B cell (primary cell): ENCODE data around the gene POLR1B. TPM values are rescaled to one million over a fixed set of nuclear protein-coding genes. Genes with fewer than 3 reads are reported as not detected.

Experiments
- ATAC-seq: fragments of 200-7000 bp; cut with Tn5 transposase; one replicate; pipeline ENCODE4 v1.10.0; 2021; ENCODE audit warnings: low read depth, mild to moderate bottlenecking, moderate number of reproducible peaks, moderate library complexity
- CTCF ChIA-PET: fragments of 350-600 bp; sonication (Branson Sonifier 250); formaldehyde crosslinking; loops from one replicate; lab custom pipeline; 2021; ENCODE audit warnings: antibody characterized with exemption, inconsistent platforms; lab: Charles Lee
- POLR2A ChIA-PET: fragments of 350-600 bp; sonication (Branson Sonifier 250); formaldehyde crosslinking; loops from one replicate; lab custom pipeline; 2021; ENCODE audit warnings: antibody characterized with exemption; lab: Charles Lee
- DNase-seq: peaks from one replicate; pipeline ENCODE4 v3.0.0; 2013
- H2AFZ ChIP-seq: 2 replicates; pipeline ENCODE4 v1.6.1; 2012; ENCODE audit warnings: mild to moderate bottlenecking, low read depth, low read length; ENCODE audit not compliant: insufficient read depth, poor library complexity, severe bottlenecking
- H3K27ac ChIP-seq, 2 donors: 1 replicate in 1 of 2; 2 replicates in 1 of 2; pipeline ENCODE4 v1.5.1; 2012 to 2013; ENCODE audit warnings: low read length in 2 of 2, mild to moderate bottlenecking in 2 of 2, moderate library complexity in 1 of 2
- H3K27me3 ChIP-seq, 4 experiments: fragments of 200-600 bp in 1 of 4; sonication (generic) in 1 of 4; replicated peaks in 1 of 4; 1 replicate in 2 of 4; 2 replicates in 2 of 4; pipeline versions ENCODE4 v1.6.1 to v1.7.0; 2013 to 2016; ENCODE audit warnings: low read length in 3 of 4, mild to moderate bottlenecking in 2 of 4, mixed read lengths in 1 of 4, moderate library complexity in 1 of 4; ENCODE audit not compliant: insufficient read depth in 4 of 4, control insufficient read depth in 3 of 4; ENCODE audit errors: control extremely low read depth in 1 of 4
- H3K36me3 ChIP-seq, 2 experiments: replicated peaks in 1 of 2; 1 replicate in 1 of 2; 2 replicates in 1 of 2; pipeline versions ENCODE4 v1.6.1 to v1.7.1; 2013; ENCODE audit warnings: low read length in 1 of 2; ENCODE audit not compliant: insufficient read depth in 2 of 2, control insufficient read depth in 1 of 2; ENCODE audit errors: control extremely low read depth in 1 of 2, extremely low read depth in 1 of 2
- H3K4me1 ChIP-seq, 2 donors: fragments of 200-600 bp in 1 of 2; sonication (generic) in 1 of 2; 1 replicate in 1 of 2; 2 replicates in 1 of 2; pipeline versions ENCODE4 v1.5.1 to v1.6.1; 2013 to 2017; ENCODE audit warnings: low read length in 2 of 2; ENCODE audit not compliant: control insufficient read depth in 2 of 2, insufficient read depth in 2 of 2
- H3K4me2 ChIP-seq: replicated peaks from 2 replicates; pipeline ENCODE3; 2012; ENCODE audit warnings: mild to moderate bottlenecking, low read depth, low read length; ENCODE audit not compliant: poor library complexity, severe bottlenecking
- H3K4me3 ChIP-seq, 5 experiments: fragments of 200-600 bp in 1 of 5; sonication (generic) in 1 of 5; 1 replicate in 3 of 5; 2 replicates in 2 of 5; pipeline versions ENCODE4 v1.5.1 to v1.7.0; 2011 to 2016; ENCODE audit warnings: low read length in 4 of 5, mild to moderate bottlenecking in 4 of 5, low read depth in 2 of 5, control low read depth in 1 of 5, moderate library complexity in 1 of 5; ENCODE audit not compliant: insufficient read depth in 1 of 5; ENCODE audit errors: control extremely low read depth in 1 of 5, extremely low read depth in 1 of 5
- H3K79me2 ChIP-seq: fragments of 200-600 bp; sonication (generic); one replicate; pipeline ENCODE4 v1.6.0; 2016; ENCODE audit warnings: low read length; ENCODE audit not compliant: control insufficient read depth, insufficient read depth
- H3K9ac ChIP-seq: fragments of 200-600 bp; sonication (generic); 2 replicates; pipeline ENCODE4 v1.6.1; 2017; ENCODE audit warnings: mild to moderate bottlenecking, low read length, moderate library complexity
- H3K9me3 ChIP-seq, 3 donors: one replicate each; pipeline versions ENCODE4 v1.6.1 to v1.7.1; 2013; ENCODE audit warnings: low read length in 2 of 3; ENCODE audit not compliant: control insufficient read depth in 2 of 3, insufficient read depth in 1 of 3; ENCODE audit errors: control extremely low read depth in 1 of 3
- H4K20me1 ChIP-seq: 2 replicates; pipeline ENCODE4 v1.6.0; 2012; ENCODE audit warnings: mild to moderate bottlenecking, low read length; ENCODE audit not compliant: insufficient read depth, control insufficient read depth, poor library complexity, severe bottlenecking
- H3K27ac Mint-ChIP-seq: one replicate; pipeline ENCODE4 v1.8.0; 2021; ENCODE audit warnings: mixed read lengths
- H3K27me3 Mint-ChIP-seq: one replicate; pipeline ENCODE4 v1.8.0; 2021; ENCODE audit warnings: mixed read lengths
- H3K4me1 Mint-ChIP-seq: one replicate; pipeline ENCODE4 v1.8.0; 2021; ENCODE audit warnings: mixed read lengths
- H3K4me3 Mint-ChIP-seq: one replicate; pipeline ENCODE4 v1.8.0; 2021; ENCODE audit warnings: mixed read lengths
- H3K9me3 Mint-ChIP-seq: one replicate; pipeline ENCODE4 v1.8.0; 2022; ENCODE audit warnings: mixed read lengths; ENCODE audit not compliant: insufficient read depth
- CTCF ChIP-seq: fragments of 200-600 bp; IDR thresholded peaks from one replicate; pipeline ENCODE4 v1.8.0; 2022; ENCODE audit warnings: antibody characterized with exemption, mild to moderate bottlenecking
- EZH2 ChIP-seq: IDR thresholded peaks from 2 replicates; pipeline ENCODE4 v1.6.1; 2012; ENCODE audit warnings: borderline replicate concordance, low read depth, mild to moderate bottlenecking, moderate library complexity, low read length; ENCODE audit not compliant: insufficient read depth, poor library complexity, severe bottlenecking
- WGBS: methylation state at CpG from one replicate; pipeline ENCODE4 v1.1.5; 2013; ENCODE audit warnings: missing lambda C conversion rate; ENCODE audit not compliant: insufficient coverage; 5-methylcytosine and 5-hydroxymethylcytosine counted together
- intact Hi-C: fragments of 100-400 bp; cut with micrococcal nuclease; formaldehyde crosslinking; loops from one replicate; pipeline ENCODE4 v1.10.0; 2022
- polyA plus RNA-seq: library from polyadenylated mRNA; depleted of rRNA; stranded (reverse); fragments of >200 nt; gene quantifications from 2 replicates; pipeline ENCODE4 v1.2.3, GENCODE V29; 2012
- total RNA-seq, 2 donors: library from RNA; stranded (reverse); fragments of 120-200 nt in 1 of 2; gene quantifications; 1 replicate in 1 of 2; 2 replicates in 1 of 2; pipeline versions ENCODE4 v1.2.3 to v1.2.4, GENCODE V29; 2013 to 2022

The POLR1B gene
- total and polyA plus RNA-seq, 2 donors (not counting 1 experiment from before 2014, with no cell fraction given), result 7.0 to 32.5 TPM

DNA sequence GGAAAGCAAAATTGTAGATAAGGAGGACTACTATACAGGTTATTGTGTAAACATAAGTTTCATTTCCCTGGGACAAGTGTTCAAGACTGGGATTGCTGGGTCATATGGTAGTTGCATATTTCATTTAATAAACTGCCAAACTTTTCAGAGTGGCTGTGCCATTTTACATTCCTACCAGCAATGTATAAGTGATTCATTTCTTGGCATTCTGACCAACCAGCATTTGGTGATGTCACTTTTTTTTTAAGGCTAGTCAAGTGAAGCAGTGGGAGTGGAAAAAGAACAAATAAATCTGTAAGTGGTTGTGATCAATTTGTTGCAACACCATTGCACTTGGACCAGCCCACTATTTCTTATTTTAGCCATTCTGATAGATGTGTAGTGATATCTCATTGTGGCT is 37.0 kb downstream of the POLR1B start:
- no peak overlapping the region for H3K4me3 Mint-ChIP-seq
- Histone ChIP-seq H3K27me3 (no peaks in the 10 kb centered on the region), H3K9ac (no peak overlapping the region), H3K79me2 (no peaks in the 10 kb centered on the region), H3K4me1 (peaks cover 3 to 11% of the 10 kb centered on the region in 2 donors), H3K9me3 (peaks cover 0 to 6% (median 0%) of the 10 kb centered on the region in 3 donors), H3K4me3 (no peak overlapping the region), H3K4me2 (no peak overlapping the region), H3K36me3 (peaks cover 0 to 28% of the 10 kb centered on the region in 2 experiments), H2AFZ (no peak overlapping the region), H3K27ac (no peak overlapping the region), H4K20me1 (no peaks in the 10 kb centered on the region)
- POLR2A ChIA-PET, result no interaction called here
- DNase-seq (no peak), ATAC-seq (no peak)
- TF ChIP-seq CTCF (no peak), EZH2 (no peak)
- no peaks in the 10 kb centered on the region for H3K27me3 Mint-ChIP-seq
- no peak overlapping the region for H3K27ac Mint-ChIP-seq
- H3K4me1 Mint-ChIP-seq, result peaks cover 18% of the 10 kb centered on the region
- H3K9me3 Mint-ChIP-seq, result no peaks in the 10 kb centered on the region
- intact Hi-C loops, result no loop called here
- CTCF ChIA-PET, result no interaction called here

- intact Hi-C loops, result loop anchor here (5.0 kb wide), 2 partner anchors 323 to 698 kb away; partner anchors contain the start of genes ANAPC1 and ZC3H8
- CTCF ChIA-PET, result interaction anchor here (0.6 to 0.8 kb wide), 2 partner anchors 39 to 43 kb away, joined by 3 to 4 read pairs; no protein-coding TSS in a partner anchor
These were observed 37.8 kb downstream of the POLR1B start for GRCh38 chr2:112580084-112580483.

More at GRCh38 chr2:112580084-112580483, 37.8 kb downstream of the POLR1B start:
- POLR2A ChIA-PET, result no interaction called here
- no peak overlapping the region for H2AFZ ChIP-seq
- no peak overlapping the region for H3K4me2 ChIP-seq
- no peaks in the 10 kb centered on the region for H4K20me1 ChIP-seq
- H3K27me3 Mint-ChIP-seq, result no peaks in the 10 kb centered on the region
- TF ChIP-seq CTCF (no peak), EZH2 (no peak)
- H3K27me3 ChIP-seq, result no peaks in the 10 kb centered on the region
- H3K9me3 Mint-ChIP-seq, result no peaks in the 10 kb centered on the region
- ATAC-seq, result no peak
- no peaks in the 10 kb centered on the region for H3K79me2 ChIP-seq
- DNase-seq, result no peak
- no peak overlapping the region for H3K4me3 ChIP-seq
- H3K4me1 Mint-ChIP-seq, result peaks cover 25% of the 10 kb centered on the region
- 95% methylated on average over 4 of the region's 7 CpGs for WGBS
- peaks cover 0 to 19% of the 10 kb centered on the region in 2 experiments for H3K36me3 ChIP-seq
- no peak overlapping the region for H3K27ac ChIP-seq
- no peak overlapping the region for H3K9ac ChIP-seq
- no peak overlapping the region for H3K4me3 Mint-ChIP-seq
- peaks cover 0 to 11% (median 0%) of the 10 kb centered on the region in 3 donors for H3K9me3 ChIP-seq
- H3K4me1 ChIP-seq, result peaks cover 8 to 16% of the 10 kb centered on the region in 2 donors
- no peak overlapping the region for H3K27ac Mint-ChIP-seq
